H1 (cell line): ENCODE measurements around the gene MGMT. TPM values are rescaled to one million over a fixed set of nuclear protein-coding genes. Genes with fewer than 3 reads are reported as not detected.

Experiments
- ASH2L ChIP-seq: fragments of 200-600, 300-600 bp; sonication (generic); IDR thresholded peaks from one replicate; pipeline ENCODE4 v1.7.1; 2017; ENCODE audit warnings: low read length
- CHD2 ChIP-seq: IDR thresholded peaks from 2 replicates; pipeline ENCODE4 v1.6.1; 2012; ENCODE audit warnings: low read length, improper control_type of control experiment
- CTBP2 ChIP-seq: IDR thresholded peaks from 2 replicates; pipeline ENCODE4 v1.7.0; 2011; ENCODE audit warnings: borderline replicate concordance, mild to moderate bottlenecking, moderate library complexity, mixed read lengths, low read length; ENCODE audit not compliant: insufficient read depth, insufficient read length
- FOSL1 ChIP-seq: IDR thresholded peaks from 2 replicates; pipeline ENCODE4 v1.6.1; 2011; ENCODE audit warnings: mild to moderate bottlenecking, low read depth, low read length, moderate library complexity; ENCODE audit not compliant: insufficient read depth
- GTF2F1 ChIP-seq: IDR thresholded peaks from 2 replicates; pipeline ENCODE4 v1.6.1; 2012; ENCODE audit warnings: low read depth, low read length, improper control_type of control experiment, borderline replicate concordance
- HDAC6 ChIP-seq: IDR thresholded peaks from one replicate; pipeline ENCODE4 v1.7.1; 2012; ENCODE audit warnings: low read depth, mild to moderate bottlenecking, inconsistent platforms, low read length, moderate library complexity
- SIRT6 ChIP-seq: IDR thresholded peaks from one replicate; pipeline ENCODE4 v1.7.1; 2012; ENCODE audit warnings: low read length, inconsistent platforms
- TEAD4 ChIP-seq: IDR thresholded peaks from 2 replicates; pipeline ENCODE4 v1.6.1; 2012; ENCODE audit warnings: low read depth, low read length, inconsistent platforms, mixed read lengths
- polyA plus RNA-seq, 7 experiments: library from polyadenylated mRNA; depleted of rRNA in 3 of 7; stranded (reverse) in 5 of 7; unstranded in 2 of 7; fragments of >200 nt in 5 of 7; fragments of 200-250 nt in 2 of 7; gene quantifications; 1 replicate in 5 of 7; 2 replicates in 1 of 7; 4 replicates in 1 of 7; pipeline versions ENCODE4 v1.2.1 to v1.2.3, GENCODE V29; 2011 to 2013; ENCODE audit warnings: missing spikeins in 2 of 7, mixed read lengths in 2 of 7
- total RNA-seq: library from RNA; stranded (reverse); fragmentation: NEBNext Ultra II Directional; extraction: Animal tissue kit (Norgen Biotek cat#: 25700); gene quantifications from 2 replicates; pipeline ENCODE4 v1.2.1, GENCODE V29; 2021
- TF ChIP-seq, protein P1 (sequence below): IDR thresholded peaks from 2 replicates; pipeline ENCODE4 v1.6.1; 2011; ENCODE audit warnings: low read length, improper control_type of control experiment

Gene MGMT
- total and polyA plus RNA-seq, 2 of the 8 experiments (the other 6 are each of a cell fraction or from before 2014, with no cell fraction given) = 9.9 to 10.7 TPM

DNA sequence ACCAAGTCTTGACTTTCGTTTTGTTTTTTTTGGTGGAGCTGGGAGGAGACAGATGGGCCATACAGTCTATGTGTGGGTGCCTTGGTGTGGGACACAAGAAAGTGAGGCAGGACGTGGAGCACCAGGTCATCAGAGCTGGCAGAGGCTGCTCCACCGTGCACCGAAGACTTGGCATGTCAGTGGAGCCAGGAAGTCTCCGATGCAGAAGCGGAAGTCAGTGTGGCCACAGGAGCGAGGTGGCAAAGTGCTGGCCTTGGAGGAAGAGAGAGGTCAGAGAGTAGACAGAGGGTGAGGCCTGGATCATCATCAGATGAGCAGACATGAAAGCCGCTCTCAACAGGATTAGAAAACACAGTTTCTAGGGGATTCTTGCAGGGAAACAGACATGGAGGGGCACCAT, 116.8 kb downstream of the MGMT start (continued):
- TF ChIP-seq CTBP2 (no peak), HDAC6 (no peak), CHD2 (no peak), TEAD4 (no peak), FOSL1 (no peak), GTF2F1 (no peak), ASH2L (no peak), SIRT6 (no peak)
- TF ChIP-seq, protein P1, sequence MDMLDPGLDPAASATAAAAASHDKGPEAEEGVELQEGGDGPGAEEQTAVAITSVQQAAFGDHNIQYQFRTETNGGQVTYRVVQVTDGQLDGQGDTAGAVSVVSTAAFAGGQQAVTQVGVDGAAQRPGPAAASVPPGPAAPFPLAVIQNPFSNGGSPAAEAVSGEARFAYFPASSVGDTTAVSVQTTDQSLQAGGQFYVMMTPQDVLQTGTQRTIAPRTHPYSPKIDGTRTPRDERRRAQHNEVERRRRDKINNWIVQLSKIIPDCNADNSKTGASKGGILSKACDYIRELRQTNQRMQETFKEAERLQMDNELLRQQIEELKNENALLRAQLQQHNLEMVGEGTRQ = no peak
